IPS DF 4.7 (cell line): ENCODE measurements around the gene ANAPC16.
"Not testable (repeated sequence)": the region's sequence is repeated elsewhere in the genome, so short reads cannot be mapped to it uniquely, and the experiment has no call there.

Experiments used
- DNase-seq: peaks from one replicate; pipeline ENCODE4 v3.0.0-alpha.2; 2013; ENCODE audit warnings: low spot score; ENCODE audit errors: extremely low read depth

ANAPC16 gene

DNA sequence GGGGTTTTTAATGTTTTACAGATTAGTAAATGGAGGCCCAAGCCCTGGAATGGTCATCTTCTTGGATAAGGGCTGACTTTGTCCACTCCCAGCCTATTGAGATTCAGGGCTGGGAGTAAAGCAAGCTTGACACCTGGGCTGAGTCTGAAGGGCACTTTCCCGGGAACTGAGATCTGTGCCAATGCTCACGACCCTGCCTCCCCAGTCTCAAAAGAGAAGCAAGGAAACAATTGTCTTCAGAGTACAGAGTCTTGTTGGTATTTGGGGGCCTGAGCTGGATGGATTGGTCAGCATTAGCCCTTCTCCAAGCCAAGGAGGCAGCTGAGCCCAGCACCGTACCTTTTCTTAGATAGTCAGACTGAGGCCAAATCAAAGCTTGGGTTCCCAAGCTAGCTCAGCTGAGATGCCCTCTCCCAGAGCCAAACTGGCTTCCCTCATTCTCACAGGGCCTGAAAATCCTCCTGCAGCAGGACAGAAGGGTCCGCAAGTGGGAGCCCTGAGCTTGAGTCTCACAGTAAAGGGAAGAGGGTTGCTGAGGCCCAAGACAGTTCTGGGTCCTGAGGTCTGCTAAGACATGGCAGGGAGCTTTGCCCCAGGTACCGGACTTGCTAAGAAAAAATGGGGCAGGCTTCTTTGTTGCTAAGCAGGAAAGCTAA lies 61.7 kb downstream of the ANAPC16 start:
- no peak for DNase-seq

DNA sequence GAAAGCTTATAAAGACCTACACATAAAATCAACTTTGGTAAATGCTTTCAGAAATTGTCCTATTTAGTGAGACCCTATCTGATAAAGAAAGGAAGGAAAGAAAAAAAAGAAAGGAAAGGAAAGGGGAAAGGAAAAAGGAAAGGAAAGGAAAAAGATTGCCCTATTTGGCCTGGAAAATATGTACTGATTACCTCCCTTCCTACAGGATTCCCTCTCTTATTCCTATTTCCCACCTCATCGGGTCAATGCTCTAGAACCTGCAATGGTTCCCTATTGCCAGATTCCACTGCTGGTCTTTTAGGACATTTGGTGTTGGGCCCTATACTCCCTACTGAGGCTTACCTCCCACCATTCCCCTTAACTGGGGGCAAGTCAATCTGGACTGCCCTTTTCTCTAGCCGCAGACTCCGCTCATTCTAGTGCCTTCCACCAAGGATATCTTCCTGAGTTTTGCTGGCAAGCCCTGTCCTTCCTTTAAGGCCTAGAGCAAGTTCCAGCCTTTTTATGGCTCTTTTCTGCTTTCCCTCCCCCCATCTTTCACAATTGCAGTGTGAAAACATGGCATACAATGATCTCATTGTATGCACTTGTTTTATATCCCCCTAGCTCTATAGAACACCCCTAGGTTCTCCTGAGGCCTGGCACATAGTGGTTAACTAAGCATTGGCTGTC lies 62.3 kb downstream of the ANAPC16 start:
- DNase-seq: no peak

DNA sequence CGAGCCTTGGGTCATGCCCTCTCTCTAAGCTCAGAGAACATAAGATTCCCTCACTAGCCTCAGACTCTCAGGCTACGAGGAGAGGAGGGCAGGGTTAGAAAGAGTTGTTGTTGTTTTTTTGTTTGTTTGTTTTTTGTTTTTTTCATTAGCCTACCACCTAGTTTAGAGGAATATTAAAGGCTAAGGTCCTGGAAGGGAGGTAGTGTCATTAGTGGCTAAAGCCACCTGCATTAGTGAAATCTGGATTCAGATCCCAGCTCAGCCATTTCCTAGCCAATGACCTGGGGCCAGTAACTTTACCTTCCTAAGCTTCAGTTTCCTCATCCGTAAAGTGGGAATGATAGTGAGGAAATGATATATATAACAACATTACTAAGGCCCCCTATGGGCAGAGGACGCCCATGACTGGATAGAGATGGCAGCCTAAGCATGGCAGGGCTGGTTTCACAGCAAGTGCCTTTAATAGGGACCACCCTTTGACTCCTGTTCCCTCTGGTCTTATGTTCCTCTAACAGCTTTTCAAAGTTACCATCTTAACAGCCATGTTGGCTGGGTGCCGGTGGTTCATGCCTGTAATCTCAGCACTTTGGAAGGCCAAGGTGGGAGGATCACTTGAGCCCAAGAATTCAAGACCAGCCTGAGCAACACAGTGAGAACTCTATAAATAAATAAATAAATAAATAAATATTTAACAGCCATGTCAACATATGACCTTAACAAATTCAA lies 63.0 kb downstream of the ANAPC16 start:
- no peak for DNase-seq

DNA sequence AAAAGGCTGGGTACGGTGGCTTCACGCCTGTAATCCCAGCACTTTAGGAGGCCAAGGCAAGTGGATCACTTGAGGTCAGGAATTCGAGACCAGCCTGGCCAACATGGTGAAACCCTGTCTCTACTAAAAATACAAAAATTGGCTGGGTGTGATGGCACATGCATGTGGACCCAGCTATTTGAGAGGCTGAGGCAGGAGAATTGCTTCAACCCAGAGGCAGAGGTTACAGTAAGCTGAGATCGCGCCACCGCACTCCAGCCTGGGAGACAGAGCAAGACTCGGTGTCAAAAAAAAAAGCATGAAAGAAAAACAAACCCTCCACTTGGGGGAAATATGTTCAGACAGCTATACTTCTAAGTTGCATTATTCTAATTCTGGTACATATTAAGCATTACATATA lies 63.8 kb downstream of the ANAPC16 start:
- DNase-seq: not testable (repeated sequence)

DNA sequence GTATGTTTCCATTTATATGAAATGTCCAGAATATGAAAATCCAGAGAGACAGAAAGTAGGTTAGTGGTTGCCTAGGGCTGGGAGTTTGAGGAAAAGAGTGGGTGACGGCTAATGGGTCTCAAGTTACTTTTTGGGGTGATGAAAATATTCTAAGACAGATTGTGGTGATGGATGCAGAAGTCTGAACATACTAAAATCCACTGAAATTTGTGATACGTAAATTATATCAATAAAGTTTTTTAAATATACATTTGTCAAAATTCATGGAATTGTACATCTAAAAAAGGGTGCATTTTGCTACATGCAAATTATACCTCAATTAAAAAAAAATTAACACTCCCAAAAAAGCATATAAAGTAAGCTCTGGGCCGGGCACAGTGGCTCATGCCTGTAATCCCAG lies 67.3 kb downstream of the ANAPC16 start:
- no peak for DNase-seq
